NCI-H526 treated with DMSO at 0.1 percent for 48 hours (cell line): ENCODE data around the gene TENT5A.
A peak's percentile ranks its signal among the peaks of the same experiment; 100 is the strongest.
"Not testable (repeated sequence)": the region's sequence is repeated elsewhere in the genome, so short reads cannot be mapped to it uniquely, and the experiment has no call there.

Experiments
- DNase-seq: peaks from one replicate; lab custom pipeline; 2025; lab: John Stamatoyannopoulos, UW

TENT5A gene

DNA sequence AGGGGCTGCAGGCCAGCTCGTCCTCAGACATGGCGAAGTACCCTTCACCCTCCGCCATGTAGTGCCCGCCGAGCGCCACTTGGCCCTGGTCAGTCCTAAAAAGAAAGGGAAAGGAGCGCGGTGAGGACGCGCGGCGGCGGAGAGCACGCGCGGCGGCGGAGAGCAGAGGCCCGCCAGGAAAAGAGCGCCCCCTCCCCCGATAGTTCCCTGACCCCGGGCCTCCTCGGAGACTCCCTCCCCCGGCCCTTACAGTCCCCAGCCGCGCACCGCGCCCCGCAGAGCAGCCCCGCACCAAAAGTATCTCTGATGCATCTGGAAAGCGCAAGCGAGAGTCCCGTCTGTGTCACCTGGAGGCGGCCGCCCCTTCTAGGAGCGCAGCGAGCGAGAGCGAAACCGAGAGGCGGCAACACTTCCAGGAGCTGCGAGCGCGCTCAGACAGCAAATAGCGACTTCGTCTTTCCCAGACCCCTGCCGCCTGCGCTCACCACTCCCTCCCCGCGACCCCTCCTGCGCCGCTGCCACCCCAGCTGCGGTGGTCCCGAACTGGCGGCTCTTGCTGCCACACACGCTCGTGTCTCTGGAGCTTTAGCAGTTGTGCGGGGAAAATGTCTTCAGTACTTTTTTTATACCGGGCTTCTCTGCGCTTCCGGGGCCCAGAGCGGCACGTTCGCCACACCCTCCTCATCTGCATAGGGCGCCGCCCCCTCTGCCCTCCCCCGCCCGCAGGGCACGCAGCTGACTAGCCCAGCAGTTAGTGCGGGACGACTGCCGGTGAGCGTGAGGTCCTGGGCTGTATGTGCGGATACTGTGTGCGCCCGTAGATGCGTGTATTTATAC, at the start of gene TENT5A:
TENT5A (minus strand) TSS at position 598 of the 837 bp plus-strand sequence; CDS start at position 58, 540 bp downstream.
- DNase-seq: peak; percentile 93

DNA sequence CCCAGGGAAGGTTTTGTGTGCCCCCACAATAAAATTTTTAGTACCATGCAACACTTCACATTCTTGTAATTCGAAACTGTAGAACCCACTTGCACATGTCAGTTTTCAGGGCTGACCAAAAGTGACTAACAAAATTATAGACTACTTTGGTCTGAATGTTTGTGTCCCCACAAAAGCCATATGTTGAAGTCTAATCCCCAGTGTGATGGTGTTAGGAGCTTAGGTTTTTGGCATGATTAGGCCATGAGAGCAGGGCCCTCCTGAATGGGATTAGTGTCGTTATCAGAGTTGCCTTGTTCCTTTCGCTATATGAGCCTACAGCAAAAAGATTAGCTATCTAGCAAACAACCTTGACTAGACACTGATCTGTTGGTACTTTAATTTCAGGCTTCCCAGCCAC, 49.0 kb upstream of the TENT5A start:
- no peak for DNase-seq

DNA sequence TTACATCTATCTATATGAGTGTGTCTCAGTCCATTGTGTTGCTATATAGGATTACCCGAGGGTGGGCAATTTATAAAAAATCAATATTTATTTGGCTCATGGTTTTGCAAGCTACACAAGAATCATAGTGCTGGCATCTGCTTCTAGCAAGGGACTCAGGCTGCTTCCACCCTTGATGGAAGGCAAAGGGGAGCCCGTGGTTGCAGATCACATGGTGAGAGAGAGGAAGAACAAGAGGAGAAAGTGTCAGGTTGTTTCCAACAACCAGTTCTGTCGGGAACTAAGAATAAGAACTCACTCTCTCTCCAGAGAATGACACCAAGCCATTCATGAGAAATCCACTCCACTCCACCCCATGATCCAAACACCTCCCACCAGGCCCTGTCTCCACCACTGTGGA, 48.2 kb upstream of the TENT5A start:
- no peak for DNase-seq

DNA sequence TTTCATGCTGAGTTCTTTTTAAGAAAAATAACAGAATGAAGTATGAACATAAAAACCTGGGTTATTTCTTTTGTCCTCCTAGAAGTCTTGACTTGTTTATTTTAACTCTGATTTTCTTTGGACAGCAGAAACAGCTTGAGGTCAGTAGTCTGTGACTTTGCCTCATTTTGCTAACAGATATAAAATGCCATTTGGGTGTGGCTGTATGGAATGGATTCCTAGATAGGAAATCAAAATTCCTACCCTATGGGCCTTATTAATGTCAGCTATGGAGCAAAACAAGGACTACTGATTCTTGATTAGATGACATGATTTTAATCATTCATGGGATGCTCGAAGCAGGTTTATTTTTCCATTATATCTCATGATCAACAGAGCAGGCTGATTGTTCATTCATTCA, 46.8 kb upstream of the TENT5A start:
- DNase-seq: no peak

DNA sequence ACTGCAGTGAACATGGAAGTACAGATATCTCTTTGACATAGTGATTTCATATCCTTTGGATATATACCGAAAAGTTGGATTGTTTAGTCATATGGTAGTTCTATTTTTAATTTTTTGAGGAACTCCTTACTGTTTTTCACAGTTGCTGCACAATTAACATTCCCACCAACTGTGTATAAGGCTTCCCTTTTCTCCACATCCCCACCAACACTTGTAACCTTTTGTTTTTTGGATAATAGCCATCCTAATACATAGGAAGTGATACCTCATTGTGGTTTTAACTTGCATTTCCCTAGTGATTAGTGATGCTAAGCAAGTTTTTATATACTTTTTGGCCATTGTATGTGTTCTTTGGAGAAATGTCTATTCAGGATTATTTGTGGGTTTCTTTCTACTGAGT, 45.1 kb upstream of the TENT5A start:
- no peak for DNase-seq

DNA sequence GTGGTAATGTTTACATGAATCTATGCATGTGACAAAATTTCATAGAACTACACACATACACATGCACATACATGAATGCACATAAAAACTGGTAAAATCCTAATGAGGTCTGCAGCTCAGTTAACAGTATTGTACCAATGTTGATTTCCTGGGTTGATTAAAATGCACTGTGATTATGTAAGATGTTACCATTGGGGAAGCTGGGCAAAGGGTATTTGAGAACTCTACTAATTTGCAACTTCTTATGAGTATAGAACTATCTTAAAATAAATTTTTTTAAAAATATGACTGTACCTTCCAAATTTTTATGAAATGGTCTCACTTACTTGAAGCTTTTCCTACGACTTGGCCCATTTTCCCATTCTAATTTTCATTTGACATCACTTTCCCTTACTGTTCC, 43.4 kb upstream of the TENT5A start:
- no peak for DNase-seq

DNA sequence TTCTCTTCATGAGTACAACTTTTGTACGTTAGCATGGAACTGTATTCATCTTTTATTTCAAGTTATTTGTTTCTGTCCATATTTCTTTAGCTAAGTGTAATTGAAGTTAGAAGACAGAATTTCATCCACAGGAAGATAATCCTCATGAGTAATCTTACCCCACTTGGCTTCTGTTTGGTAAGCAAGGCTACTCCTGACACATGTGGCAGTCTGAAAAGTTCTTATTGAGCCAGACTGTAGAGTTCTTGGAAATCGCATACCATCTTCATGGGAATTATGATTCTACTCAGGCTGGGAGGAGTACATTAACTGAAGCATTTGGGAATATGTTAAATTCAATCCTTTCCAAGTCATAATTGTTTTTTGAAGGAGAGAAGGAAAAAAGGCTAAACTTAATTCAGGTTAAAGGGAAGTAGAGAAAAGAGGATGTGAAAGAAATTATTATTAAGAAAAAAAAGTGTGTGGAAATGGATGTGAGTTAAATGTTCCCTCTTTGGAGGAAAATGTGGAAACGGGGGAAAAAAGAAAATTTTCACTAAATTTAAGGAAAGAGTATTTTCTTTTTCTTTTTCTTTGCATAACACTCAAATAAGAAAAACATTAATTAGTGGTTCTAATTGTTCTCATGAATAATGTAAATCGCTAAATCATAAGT, 41.5 kb upstream of the TENT5A start:
- no peak for DNase-seq

DNA sequence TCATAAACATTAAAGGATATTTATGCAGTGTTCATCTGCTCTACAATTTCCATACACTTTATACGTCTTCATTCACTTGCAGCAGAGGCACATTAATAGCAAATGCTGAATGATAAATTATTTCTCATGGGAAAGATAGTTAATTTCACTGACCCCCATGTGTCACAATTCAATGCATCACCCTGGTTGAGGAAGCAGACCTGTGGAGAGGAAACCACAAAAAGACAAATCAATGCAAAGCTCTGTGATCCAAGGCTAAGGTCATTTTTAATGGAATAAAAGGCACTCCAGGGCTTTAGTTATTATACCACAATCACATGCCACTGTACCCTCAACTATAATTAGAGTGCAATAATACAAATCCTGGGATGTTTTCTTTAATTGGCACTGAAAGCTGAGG, 40.3 kb upstream of the TENT5A start:
- no peak for DNase-seq

DNA sequence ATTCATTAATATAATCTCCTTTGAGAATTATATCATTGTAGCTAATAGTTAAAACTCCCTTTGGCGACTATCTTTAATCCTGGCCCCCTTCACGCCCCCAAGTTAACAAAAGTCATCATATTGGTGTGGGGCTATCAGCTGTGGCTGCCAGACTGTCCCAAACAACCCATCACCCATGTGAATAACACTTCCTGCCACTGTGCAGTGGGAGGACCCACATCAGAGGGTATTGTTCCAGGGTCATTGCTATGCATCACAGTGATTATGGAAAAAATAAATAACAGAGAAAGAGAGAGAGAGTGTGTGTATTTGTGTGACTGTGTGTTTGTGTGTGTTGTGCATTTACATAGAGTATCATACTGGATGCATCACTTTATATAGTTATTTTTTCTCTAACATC, 39.3 kb upstream of the TENT5A start:
- no peak for DNase-seq

DNA sequence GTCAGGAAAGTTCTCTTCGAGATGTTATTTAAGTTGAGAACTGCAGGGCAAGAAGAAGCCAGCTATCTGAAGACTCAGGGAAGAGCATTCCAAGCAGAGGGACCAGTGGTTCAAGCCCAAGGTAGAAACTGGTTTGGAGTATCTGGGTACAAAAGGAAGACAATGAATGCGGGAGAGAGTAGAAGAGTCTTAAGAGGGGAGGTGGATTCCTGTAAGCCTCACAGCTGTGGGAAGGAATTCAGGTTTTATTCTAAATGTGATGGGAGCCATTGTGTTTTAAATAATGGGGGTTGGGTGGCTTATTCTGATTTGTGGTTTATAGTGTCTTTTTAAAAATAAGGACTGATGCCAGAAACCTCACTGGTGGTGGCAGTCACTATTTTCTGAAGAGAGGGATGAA, 37.6 kb upstream of the TENT5A start:
- no peak for DNase-seq

DNA sequence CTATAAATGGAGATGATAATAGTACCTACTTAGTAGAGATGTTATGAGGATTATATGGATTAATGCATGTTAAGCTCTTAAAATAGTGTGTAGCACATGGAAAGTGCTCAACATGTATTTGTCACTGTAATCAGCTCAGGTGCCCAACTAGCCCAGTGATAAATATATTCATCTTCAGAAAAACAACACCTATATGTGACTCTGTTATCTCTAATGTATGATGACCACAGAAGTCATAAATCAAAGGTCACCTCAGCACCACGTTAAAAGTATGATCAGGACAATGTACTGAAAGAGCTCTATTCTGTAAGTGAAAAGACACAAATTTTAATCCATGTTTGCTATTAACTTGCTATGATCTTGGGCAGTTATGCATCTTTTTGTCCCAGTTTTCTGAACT, 36.8 kb upstream of the TENT5A start:
- DNase-seq: no peak

DNA sequence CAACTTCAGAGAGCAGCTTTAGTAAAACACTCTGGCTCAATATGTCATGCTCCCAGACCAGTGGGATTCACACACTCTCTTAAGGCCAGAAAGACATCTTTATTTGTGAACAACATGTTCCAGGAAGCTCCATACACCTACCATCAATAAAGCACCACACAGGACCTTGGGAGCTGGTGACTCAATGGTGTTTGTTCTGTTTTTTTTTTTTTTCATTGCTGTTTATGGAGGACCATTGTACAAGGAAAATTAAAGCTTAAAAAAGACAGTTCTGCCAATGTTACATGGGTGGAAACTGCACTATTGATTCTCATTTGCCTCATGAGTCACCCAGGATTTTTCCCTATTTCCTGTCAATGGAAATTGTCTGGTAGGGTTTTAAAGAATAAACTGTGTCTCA, 36.3 kb upstream of the TENT5A start:
- no peak for DNase-seq

DNA sequence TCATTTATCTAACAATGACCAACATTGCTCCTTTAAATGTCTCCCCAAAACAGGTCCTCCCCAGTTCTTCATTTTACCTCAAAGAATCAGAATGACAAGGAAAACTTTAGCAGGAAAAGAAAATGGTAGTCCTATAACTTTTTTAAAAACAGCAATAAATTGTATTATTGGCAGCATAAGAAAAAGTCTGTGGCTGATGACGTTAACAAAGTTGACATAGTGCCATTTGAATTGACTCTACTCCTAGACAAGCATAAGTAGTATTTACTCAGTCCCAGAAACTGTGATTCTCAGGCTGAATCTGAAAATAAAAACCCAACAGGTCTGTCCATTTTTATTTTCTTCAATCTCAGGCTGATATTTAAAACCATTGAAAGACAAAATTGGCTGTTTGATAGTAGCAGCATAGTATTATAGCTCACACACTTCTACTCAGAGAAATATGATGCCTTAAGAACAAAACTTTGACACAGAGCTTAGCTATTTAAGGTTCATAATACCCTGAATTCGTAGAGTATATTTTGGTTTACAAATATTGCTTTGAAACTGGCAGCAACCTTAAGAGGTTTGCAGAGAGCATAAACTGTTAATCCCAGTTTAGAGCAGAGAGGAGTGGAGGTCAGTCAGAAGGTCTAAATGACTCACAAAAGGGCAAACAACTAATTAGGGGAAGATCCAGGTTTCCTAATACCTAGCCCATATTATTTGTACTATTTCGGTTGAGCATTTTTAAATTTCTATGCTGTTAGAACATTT, 35.0 kb upstream of the TENT5A start:
- DNase-seq: no peak

DNA sequence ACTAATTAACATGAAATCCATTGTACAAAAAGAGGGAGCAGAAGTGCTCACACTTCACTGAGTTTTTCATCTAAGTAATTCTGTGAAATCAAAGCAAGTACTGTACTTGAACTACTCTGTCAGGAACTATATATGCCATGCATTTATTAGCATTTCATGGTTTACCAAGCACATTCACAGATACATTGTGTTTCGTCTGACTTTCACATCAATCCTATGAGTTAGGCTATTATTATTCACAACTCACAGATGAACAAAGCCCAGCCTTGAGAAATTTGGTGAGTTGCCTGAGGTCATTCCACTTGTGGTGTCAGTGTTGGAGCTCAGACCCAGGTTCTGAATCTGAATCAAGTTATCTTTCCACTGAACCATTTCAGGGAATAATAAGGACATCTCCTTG, 33.7 kb upstream of the TENT5A start:
- DNase-seq: no peak

DNA sequence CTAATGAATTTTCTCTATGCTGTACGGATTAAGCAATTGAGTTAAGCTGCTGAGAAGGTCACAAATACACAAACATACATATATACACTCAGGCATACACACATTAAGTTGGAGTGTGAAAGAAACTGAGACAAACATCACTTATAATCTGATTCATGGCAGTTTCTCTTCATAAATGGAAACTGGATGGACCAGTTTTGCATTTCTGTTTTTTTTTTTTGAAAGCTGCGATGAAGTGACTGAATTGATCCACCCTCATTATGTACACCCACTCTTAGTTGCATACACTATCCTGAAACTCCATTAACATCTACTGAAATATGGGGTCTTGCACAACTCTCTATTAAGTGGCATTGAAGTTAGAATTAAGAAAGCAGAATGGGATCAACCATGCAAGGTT, 32.9 kb upstream of the TENT5A start:
- DNase-seq: no peak

DNA sequence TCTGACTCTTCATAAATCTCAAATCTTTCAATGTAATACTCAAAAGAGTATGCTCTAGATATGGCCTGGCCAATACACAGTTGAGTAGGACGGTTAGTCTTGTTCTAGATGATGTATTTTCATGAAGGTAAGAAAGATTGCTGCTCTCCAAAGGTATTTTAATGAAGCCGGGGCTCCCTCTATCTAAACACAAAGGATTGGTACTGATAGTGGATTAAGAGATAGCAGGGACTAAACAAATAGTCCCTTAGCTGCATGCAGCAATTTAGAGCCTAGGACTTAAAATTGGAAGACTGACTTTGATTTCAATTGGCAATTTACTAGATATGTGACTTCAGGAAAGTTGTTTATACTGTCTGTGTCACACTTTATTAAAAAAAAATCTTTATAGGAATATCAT, 31.4 kb upstream of the TENT5A start:
- no peak for DNase-seq

DNA sequence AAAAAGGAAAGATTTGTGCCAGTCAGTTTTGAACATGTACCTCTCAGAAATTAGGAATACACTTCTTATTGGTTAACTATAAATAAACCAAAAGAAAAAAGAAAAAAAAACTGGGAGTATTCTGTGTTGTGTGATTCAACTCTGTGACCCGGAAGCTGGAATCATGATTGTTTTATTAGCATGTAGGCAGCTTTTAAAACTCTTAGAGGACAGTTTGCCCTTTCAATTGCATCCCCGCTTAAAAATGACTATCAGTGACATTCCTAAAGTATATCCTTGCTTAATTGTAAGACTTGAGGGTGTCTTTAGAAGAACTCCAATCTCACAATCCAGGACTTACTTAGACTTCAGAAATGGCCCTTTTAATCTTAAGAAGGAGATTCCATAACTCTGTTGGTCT, 29.1 kb upstream of the TENT5A start:
- no peak for DNase-seq

DNA sequence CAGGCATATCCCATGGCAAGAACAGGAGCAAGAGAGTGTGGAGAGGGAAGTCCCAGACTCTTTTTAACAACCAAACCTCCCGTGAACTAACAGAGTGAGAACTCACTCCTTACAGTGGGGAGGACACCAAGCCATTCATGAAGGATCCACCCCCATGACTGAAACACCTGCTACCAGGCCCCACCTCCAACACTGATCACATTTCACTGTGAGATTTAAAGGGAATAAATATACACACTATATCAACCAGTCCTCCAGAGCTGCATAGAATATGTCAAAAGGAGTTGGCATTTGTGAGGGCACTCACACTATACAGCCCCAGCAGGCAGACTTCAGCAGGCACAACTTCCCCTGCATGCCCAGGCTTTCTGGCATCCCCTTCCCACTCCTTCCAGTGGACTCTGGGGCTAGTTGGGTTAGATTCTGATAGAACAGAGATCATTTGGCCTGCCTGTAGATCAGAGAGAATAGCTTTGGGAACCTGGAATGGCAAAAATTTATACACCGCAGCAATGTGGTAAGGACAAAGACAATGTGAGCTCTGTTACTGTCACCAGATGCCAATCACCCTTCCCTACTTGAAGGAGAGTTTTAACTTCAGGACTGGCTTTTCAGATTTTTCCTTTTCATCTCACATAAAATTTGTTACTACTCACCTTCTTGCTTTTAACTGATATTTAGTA, 25.2 kb upstream of the TENT5A start:
- no peak for DNase-seq

DNA sequence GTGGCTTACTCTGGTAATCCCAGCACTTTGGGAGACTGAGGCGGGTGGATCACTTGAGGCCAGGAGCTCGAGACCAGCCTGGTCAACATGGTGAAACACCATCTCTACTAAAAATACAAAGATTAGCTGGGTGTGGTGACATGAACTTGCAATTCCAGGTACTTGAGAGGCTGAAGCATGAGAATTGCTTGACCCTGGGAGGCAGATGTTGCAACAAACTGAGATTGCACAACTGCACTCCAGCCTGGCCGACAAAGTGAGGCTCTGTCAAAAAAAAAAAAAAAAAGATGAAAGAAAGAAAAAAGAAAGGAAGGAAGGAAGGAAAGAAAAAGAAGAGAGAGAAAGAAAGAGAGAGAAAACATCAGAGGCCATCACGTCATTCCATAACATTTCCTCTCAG, 23.7 kb upstream of the TENT5A start:
- DNase-seq: not testable (repeated sequence)

DNA sequence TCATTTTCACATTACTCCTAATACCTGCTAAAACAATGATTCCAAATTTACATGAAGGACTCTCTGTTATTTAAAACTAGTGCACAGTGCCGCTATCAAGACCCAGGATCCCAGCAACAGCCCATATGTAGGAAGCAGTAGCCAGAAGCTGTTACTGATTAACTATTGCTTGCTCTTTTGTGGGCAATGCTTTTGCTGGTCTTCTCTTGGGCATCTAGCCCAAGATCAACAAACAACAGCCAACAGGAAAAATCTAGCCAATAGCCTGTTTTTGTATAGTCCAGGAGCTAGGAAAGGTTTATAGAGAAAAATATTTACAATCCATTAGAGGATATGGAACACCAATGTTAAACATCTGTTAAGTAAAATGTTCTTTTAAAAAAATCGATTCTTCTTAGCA, 22.1 kb upstream of the TENT5A start:
- DNase-seq: no peak

DNA sequence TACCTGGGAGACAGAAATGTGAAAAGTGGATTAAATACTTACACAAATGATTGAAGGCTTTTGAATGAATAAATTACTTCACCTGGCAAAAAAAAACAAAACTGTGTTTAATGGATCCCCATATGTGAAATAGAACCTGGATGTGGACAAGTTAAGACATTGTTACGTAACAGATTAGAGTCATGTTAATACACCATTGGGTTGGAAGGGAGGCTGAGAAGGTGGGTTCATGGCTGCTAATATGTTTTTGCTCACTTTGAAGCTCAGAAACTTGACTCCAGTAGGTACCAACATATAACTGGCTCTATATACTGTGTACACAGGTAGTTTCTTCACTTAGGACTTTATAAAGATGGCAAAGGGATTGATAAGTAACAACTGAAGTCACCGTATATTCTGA, 21.4 kb upstream of the TENT5A start:
- DNase-seq: no peak

DNA sequence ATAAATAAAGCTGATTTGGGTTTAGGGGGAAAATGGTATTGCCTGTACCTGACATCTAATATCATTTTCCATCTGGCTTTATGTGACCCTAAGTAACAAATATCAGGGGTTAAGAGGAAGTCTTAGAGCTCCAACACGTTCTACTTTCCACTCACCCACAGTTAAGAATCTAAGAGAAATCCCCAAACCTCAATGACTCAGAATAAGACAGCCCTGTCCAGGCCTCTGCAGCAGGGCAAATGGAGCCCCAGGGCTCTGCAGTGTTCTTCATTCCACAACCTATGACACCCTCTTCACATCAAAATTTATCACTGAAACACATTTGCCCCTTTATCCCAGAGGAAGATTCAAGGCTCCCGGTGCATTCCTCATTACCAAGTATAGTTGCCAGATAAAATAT, 20.3 kb upstream of the TENT5A start:
- DNase-seq: no peak
